Gastroesophageal sphincter (tissue), 4 donors: ENCODE results near the gene OR6P1. TPM values are rescaled to one million over a fixed set of nuclear protein-coding genes. Genes with fewer than 3 reads are reported as not detected.

ENCODE experiments used
- ATAC-seq: fragments of 150-250 bp; one replicate; pipeline ENCODE4 v1.9.1; 2016; ENCODE audit warnings: mild to moderate bottlenecking, moderate library complexity
- H3K27ac ChIP-seq, 4 donors: fragments of 200-600 bp; sonication (generic) in 3 of 4; 1 replicate in 3 of 4; 2 replicates in 1 of 4; pipeline ENCODE4 v1.5.1; 2016 to 2019
- H3K27me3 ChIP-seq: fragments of 200-600 bp; sonication (generic); one replicate; pipeline ENCODE4 v1.5.1; 2019
- H3K36me3 ChIP-seq, 2 donors: fragments of 200-600 bp; sonication (generic); one replicate each; pipeline ENCODE4 v1.5.1; 2019; ENCODE audit warnings: control low read depth in 1 of 2
- H3K4me1 ChIP-seq, 3 donors: fragments of 200-600 bp; sonication (generic); 1 replicate in 2 of 3; 2 replicates in 1 of 3; pipeline ENCODE4 v1.5.1; 2016 to 2019; ENCODE audit warnings: control low read depth in 2 of 3
- H3K4me3 ChIP-seq, 2 donors: fragments of 200-600 bp; sonication (generic); one replicate each; pipeline ENCODE4 v1.5.1; 2019; ENCODE audit warnings: mild to moderate bottlenecking in 1 of 2, moderate library complexity in 1 of 2
- H3K9me3 ChIP-seq, 3 donors: fragments of 200-600 bp; sonication (generic); one replicate each; pipeline ENCODE4 v1.5.1; 2017 to 2019; ENCODE audit warnings: control low read depth in 2 of 3
- CTCF ChIP-seq, 4 experiments: fragments of 200-600 bp in 2 of 4; fragments of 450-650 bp in 2 of 4; sonication (generic) in 1 of 4; IDR thresholded peaks; one replicate each; pipeline ENCODE4 v1.5.1; 2017 to 2019; ENCODE audit warnings: antibody characterized with exemption in 4 of 4, mild to moderate bottlenecking in 2 of 4, moderate library complexity in 2 of 4
- EP300 ChIP-seq: sonication (generic); formaldehyde crosslinking; IDR thresholded peaks from one replicate; pipeline ENCODE4 v1.6.1; 2017; ENCODE audit warnings: antibody characterized with exemption, mild to moderate bottlenecking
- POLR2A ChIP-seq, 2 donors: fragments of 450-650 bp; IDR thresholded peaks; one replicate each; pipeline ENCODE4 v1.6.1; 2017; ENCODE audit warnings: antibody characterized with exemption in 2 of 2, mild to moderate bottlenecking in 2 of 2, moderate library complexity in 1 of 2
- POLR2AphosphoS5 ChIP-seq: sonication (generic); formaldehyde crosslinking; IDR thresholded peaks from one replicate; pipeline ENCODE4 v1.6.1; 2017; ENCODE audit warnings: antibody characterized with exemption
- WGBS, 2 donors: methylation state at CpG; one replicate each; pipeline ENCODE4 v1.1.5; 2018; ENCODE audit warnings: low coverage in 1 of 2; 5-methylcytosine and 5-hydroxymethylcytosine counted together
- total RNA-seq, 4 donors: library from RNA; depleted of rRNA; stranded (reverse); fragments of >200 nt; gene quantifications; one replicate each; pipeline ENCODE4 v1.1.0, GENCODE V29; 2016

The OR6P1 gene
- total RNA-seq = not detected

GRCh38 chr1:158570480-158570879, at the start of gene OR6P1:
Gene OR6P1, minus strand, starts transcription at chr1:158570580. Its CDS starts 6,976 bp downstream, at chr1:158563604.
- no peaks in the 10 kb centered on the region for H3K9me3 ChIP-seq
- ATAC-seq = no peak
- no peak within 1 kb of the TSS for H3K4me3 ChIP-seq
- H3K36me3 ChIP-seq = no peaks in the 10 kb centered on the region
- WGBS, 2 donors = 63 to 80% methylated on average over 1 to 3 of the region's 3 CpGs
- TF ChIP-seq CTCF (IDR thresholded peaks at IDR 0.05) (no peak), POLR2AphosphoS5 (no peak), POLR2A (IDR thresholded peaks at IDR 0.05) (no peak), EP300 (no peak)
- H3K4me1 ChIP-seq = no peaks in the 10 kb centered on the region
- H3K27me3 ChIP-seq = no peaks in the 10 kb centered on the region
- H3K27ac ChIP-seq = no peak within 1 kb of the TSS

- no peak for ATAC-seq
- no peak for TF ChIP-seq POLR2AphosphoS5
- no peak for TF ChIP-seq CTCF (IDR thresholded peaks at IDR 0.05)
- no peaks in the 10 kb centered on the region for H3K9me3 ChIP-seq
- H3K27me3 ChIP-seq = no peaks in the 10 kb centered on the region
- no peak overlapping the region for H3K27ac ChIP-seq
- H3K4me1 ChIP-seq = no peaks in the 10 kb centered on the region
- no peak overlapping the region for H3K4me3 ChIP-seq
- WGBS, 2 donors = 78 to 100% methylated on average over 1 of the region's 3 CpGs
- no peaks in the 10 kb centered on the region for H3K36me3 ChIP-seq
Measured at GRCh38 chr1:158613764-158614163, 43.4 kb upstream of the OR6P1 start.

GRCh38 chr1:158611916-158612315, 41.5 kb upstream of the OR6P1 start:
- ATAC-seq = no peak
- 60 to 69% methylated on average over 2 to 3 of the region's 3 CpGs for WGBS, 2 donors
- H3K4me1 ChIP-seq = no peaks in the 10 kb centered on the region
- no peaks in the 10 kb centered on the region for H3K27me3 ChIP-seq
- no peaks in the 10 kb centered on the region for H3K36me3 ChIP-seq
- TF ChIP-seq POLR2A (IDR thresholded peaks at IDR 0.05) (no peak), CTCF (IDR thresholded peaks at IDR 0.05) (no peak), POLR2AphosphoS5 (no peak), EP300 (no peak)
- H3K4me3 ChIP-seq = no peak overlapping the region
- H3K27ac ChIP-seq = no peak overlapping the region
- H3K9me3 ChIP-seq = no peaks in the 10 kb centered on the region

- Histone ChIP-seq H3K4me1 (no peaks in the 10 kb centered on the region), H3K36me3 (no peaks in the 10 kb centered on the region), H3K27me3 (no peaks in the 10 kb centered on the region), H3K9me3 (no peaks in the 10 kb centered on the region), H3K27ac (no peak overlapping the region), H3K4me3 (no peak overlapping the region)
- ATAC-seq = no peak
- TF ChIP-seq POLR2AphosphoS5 (no peak), POLR2A (IDR thresholded peaks at IDR 0.05) (no peak), CTCF (IDR thresholded peaks at IDR 0.05) (no peak), EP300 (no peak)
- WGBS, 2 donors = no CpG with 5 or more reads among the region's 1 CpG
Measured at GRCh38 chr1:158607296-158607695, 36.9 kb upstream of the OR6P1 start.

- no peaks in the 10 kb centered on the region for H3K27me3 ChIP-seq
- ATAC-seq = no peak
- TF ChIP-seq POLR2AphosphoS5 (no peak), EP300 (no peak), CTCF (IDR thresholded peaks at IDR 0.05) (no peak), POLR2A (IDR thresholded peaks at IDR 0.05) (no peak)
- H3K4me1 ChIP-seq = no peaks in the 10 kb centered on the region
- no peak within 1 kb of the TSS for H3K27ac ChIP-seq
- no peaks in the 10 kb centered on the region for H3K9me3 ChIP-seq
- no peak within 1 kb of the TSS for H3K4me3 ChIP-seq
- WGBS, 2 donors = 42 to 71% methylated on average over 1 of the region's 1 CpG
- H3K36me3 ChIP-seq = no peaks in the 10 kb centered on the region
Measured at GRCh38 chr1:158604968-158605367, 34.6 kb upstream of the OR6P1 start, which contains the start of gene OR10Z1. Gene OR10Z1, plus strand, starts transcription at chr1:158605268. Its CDS starts 1,171 bp downstream, at chr1:158606439.
